K562 treated with DMSO at 1 percent for 48 hours (cell line): ENCODE results near the gene CDCA7. TPM values are rescaled to one million over a fixed set of nuclear protein-coding genes. Genes with fewer than 3 reads are reported as not detected.

Source experiments
- total RNA-seq: library from RNA; unstranded; fragments of 300-600 nt; gene quantifications from 2 replicates; pipeline ENCODE4 v1.2.3, GENCODE V29; 2022; ENCODE audit warnings: low replicate concordance; ENCODE audit errors: extremely low read depth

Gene CDCA7
- total RNA-seq = not detected in 2 replicates

GRCh38 chr2:173354582-173355131 lies at the start of gene CDCA7:
TSS of gene CDCA7 (plus strand) at chr2:173354872. CDS start at chr2:173354964, 92 bp downstream.

